HEK293T (cell line): Measurements from ENCODE around the gene RSRC1.
"Not testable (repeated sequence)": the region's sequence is repeated elsewhere in the genome, so short reads cannot be mapped to it uniquely, and the experiment has no call there.

ENCODE experiments used
- CTCF ChIA-PET: fragments of 350-600 bp; formaldehyde crosslinking; extraction: SDS; loops from one replicate; lab custom pipeline; 2021; ENCODE audit warnings: antibody characterized with exemption, inconsistent platforms; lab: Yijun Ruan, JAX
- POLR2A ChIA-PET: fragments of 350-600 bp; formaldehyde crosslinking; extraction: SDS; loops from one replicate; lab custom pipeline; 2020; ENCODE audit warnings: antibody characterized with exemption, inconsistent platforms; lab: Yijun Ruan, JAX
- DNase-seq: peaks from one replicate; pipeline ENCODE4 v3.0.0; 2012; ENCODE audit warnings: mixed read lengths; ENCODE audit errors: extremely low spot score
- ARNT ChIP-seq: fragments of 450-650 bp; IDR thresholded peaks from 2 replicates; pipeline ENCODE4 v1.6.1; 2017; ENCODE audit warnings: mild to moderate bottlenecking
- BHLHE40 ChIP-seq: fragments of 450-650 bp; IDR thresholded peaks from 2 replicates; pipeline ENCODE4 v1.6.1; 2016; ENCODE audit warnings: mild to moderate bottlenecking, moderate library complexity, borderline replicate concordance
- CTBP1 ChIP-seq: fragments of 450-650 bp; IDR thresholded peaks from 2 replicates; pipeline ENCODE4 v1.6.1; 2016; ENCODE audit warnings: borderline replicate concordance
- ELF4 ChIP-seq: fragments of 450-650 bp; IDR thresholded peaks from 2 replicates; pipeline ENCODE4 v1.6.1; 2017; ENCODE audit warnings: antibody characterized with exemption
- FOXA1 ChIP-seq: fragments of 450-650 bp; IDR thresholded peaks from 2 replicates; pipeline ENCODE4 v1.6.1; 2016; ENCODE audit warnings: mild to moderate bottlenecking
- FOXK2 ChIP-seq: fragments of 450-650 bp; IDR thresholded peaks from 2 replicates; pipeline ENCODE4 v1.6.1; 2016; ENCODE audit warnings: mild to moderate bottlenecking
- FOXM1 ChIP-seq: fragments of 450-650 bp; IDR thresholded peaks from 2 replicates; pipeline ENCODE4 v1.6.1; 2017; ENCODE audit warnings: mild to moderate bottlenecking, borderline replicate concordance
- HDGF ChIP-seq: fragments of 450-650 bp; IDR thresholded peaks from 2 replicates; pipeline ENCODE4 v1.6.1; 2017; ENCODE audit warnings: antibody characterized with exemption, borderline replicate concordance
- L3MBTL2 ChIP-seq: fragments of 450-650 bp; conservative IDR thresholded peaks from 2 replicates; pipeline ENCODE4 v1.6.1; 2016; ENCODE audit warnings: mild to moderate bottlenecking
- LEF1 ChIP-seq: fragments of 450-650 bp; IDR thresholded peaks from 2 replicates; pipeline ENCODE4 v1.6.1; 2017; ENCODE audit warnings: mild to moderate bottlenecking, borderline replicate concordance
- NFRKB ChIP-seq: fragments of 450-650 bp; IDR thresholded peaks from 2 replicates; pipeline ENCODE4 v1.6.1; 2016; ENCODE audit warnings: mild to moderate bottlenecking, moderate library complexity
- SP1 ChIP-seq: fragments of 450-650 bp; IDR thresholded peaks from 2 replicates; pipeline ENCODE4 v1.6.1; 2017
- SUZ12 ChIP-seq: fragments of 450-650 bp; IDR thresholded peaks from 2 replicates; pipeline ENCODE4 v1.6.1; 2016; ENCODE audit warnings: mild to moderate bottlenecking
- TARDBP ChIP-seq: fragments of 450-650 bp; IDR thresholded peaks from 2 replicates; pipeline ENCODE4 v1.6.1; 2016
- ZNF384 ChIP-seq: fragments of 450-650 bp; IDR thresholded peaks from 2 replicates; pipeline ENCODE4 v1.6.1; 2016
- TF ChIP-seq, protein P1 (sequence below): fragments of 450-650 bp; IDR thresholded peaks from 2 replicates; pipeline ENCODE4 v1.6.1; 2016

The RSRC1 gene

DNA sequence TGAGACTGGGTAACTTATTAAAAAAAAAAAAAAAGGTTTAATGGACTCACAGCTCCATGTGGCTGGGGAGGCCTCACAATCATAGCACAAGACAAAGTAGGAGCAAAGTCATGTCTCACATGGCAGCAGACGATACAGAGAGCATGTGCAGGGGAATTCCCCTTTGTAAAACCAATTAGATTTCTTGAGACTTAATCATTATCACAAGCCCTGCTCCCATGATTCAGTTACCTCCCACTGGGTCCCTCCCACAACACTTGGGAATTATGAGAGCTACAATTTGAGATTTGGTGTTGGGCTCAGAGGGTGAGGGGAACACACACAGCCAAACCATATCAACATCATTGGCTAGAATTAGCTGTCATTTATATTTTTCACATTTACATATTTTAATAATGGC, 221.0 kb downstream of the RSRC1 start:
- no peak for DNase-seq
- ChIA-PET CTCF (no interaction called here), POLR2A (no interaction called here)

GRCh38 chr3:158333736-158334135, 223.8 kb downstream of the RSRC1 start:
- TF ChIP-seq BHLHE40: no peak
- TF ChIP-seq FOXM1: no peak
- TF ChIP-seq SP1: no peak
- TF ChIP-seq FOXA1: no peak
- TF ChIP-seq CTBP1: no peak
- no peak for TF ChIP-seq LEF1
- TF ChIP-seq, protein P1, sequence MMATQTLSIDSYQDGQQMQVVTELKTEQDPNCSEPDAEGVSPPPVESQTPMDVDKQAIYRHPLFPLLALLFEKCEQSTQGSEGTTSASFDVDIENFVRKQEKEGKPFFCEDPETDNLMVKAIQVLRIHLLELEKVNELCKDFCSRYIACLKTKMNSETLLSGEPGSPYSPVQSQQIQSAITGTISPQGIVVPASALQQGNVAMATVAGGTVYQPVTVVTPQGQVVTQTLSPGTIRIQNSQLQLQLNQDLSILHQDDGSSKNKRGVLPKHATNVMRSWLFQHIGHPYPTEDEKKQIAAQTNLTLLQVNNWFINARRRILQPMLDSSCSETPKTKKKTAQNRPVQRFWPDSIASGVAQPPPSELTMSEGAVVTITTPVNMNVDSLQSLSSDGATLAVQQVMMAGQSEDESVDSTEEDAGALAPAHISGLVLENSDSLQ: no peak
- TF ChIP-seq HDGF: no peak
- no peak for TF ChIP-seq ZNF384
- no peak for TF ChIP-seq SUZ12
- TF ChIP-seq ELF4: no peak
- TF ChIP-seq NFRKB: no peak
- TF ChIP-seq ARNT: no peak
- no peak for TF ChIP-seq FOXK2
- ChIA-PET POLR2A (no interaction called here), CTCF (no interaction called here)
- no peak for DNase-seq

More for the DNA sequence above, 221.0 kb downstream of the RSRC1 start:
- no peak for TF ChIP-seq ARNT
- no peak for TF ChIP-seq FOXA1
- no peak for TF ChIP-seq SP1
- no peak for TF ChIP-seq FOXM1
- TF ChIP-seq NFRKB: no peak
- TF ChIP-seq L3MBTL2: no peak
- TF ChIP-seq HDGF: no peak
- no peak for TF ChIP-seq ELF4
- no peak for TF ChIP-seq SUZ12
- TF ChIP-seq FOXK2: no peak

DNA sequence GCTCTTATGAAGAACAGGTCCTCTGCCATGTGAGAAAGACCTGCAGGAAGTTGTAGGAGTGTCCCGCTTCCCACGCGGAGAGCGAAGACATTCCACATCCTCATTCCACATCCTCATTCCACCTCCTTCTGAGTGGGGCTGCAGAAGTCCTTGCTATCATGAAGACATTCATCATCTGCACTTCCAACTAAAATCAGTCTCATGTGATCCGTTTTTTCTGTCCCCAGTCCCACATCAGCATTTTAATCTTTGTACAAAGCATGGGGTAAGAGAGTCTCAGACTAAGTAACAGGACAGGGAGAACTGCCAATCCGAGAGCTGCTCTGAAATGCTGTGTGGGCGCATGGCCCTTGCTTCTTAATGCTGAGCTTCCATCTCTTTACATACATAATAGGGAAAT, 227.2 kb downstream of the RSRC1 start:
- POLR2A ChIA-PET: no interaction called here
- CTCF ChIA-PET: no interaction called here
- no peak for DNase-seq
- TF ChIP-seq SUZ12 (no peak), LEF1 (no peak), HDGF (no peak), FOXM1 (no peak), FOXK2 (no peak)

- ChIA-PET CTCF (no interaction called here), POLR2A (no interaction called here)
- TF ChIP-seq, protein P1: no peak
- TF ChIP-seq L3MBTL2: no peak
- TF ChIP-seq SUZ12: no peak
- TF ChIP-seq HDGF: no peak
- no peak for TF ChIP-seq NFRKB
- TF ChIP-seq CTBP1: no peak
- no peak for TF ChIP-seq ARNT
- TF ChIP-seq ZNF384: no peak
- no peak for TF ChIP-seq ELF4
- TF ChIP-seq TARDBP: no peak
- TF ChIP-seq FOXA1: no peak
- TF ChIP-seq FOXK2: no peak
- DNase-seq: no peak
Measured at GRCh38 chr3:158339638-158340037, 229.7 kb downstream of the RSRC1 start.

DNA sequence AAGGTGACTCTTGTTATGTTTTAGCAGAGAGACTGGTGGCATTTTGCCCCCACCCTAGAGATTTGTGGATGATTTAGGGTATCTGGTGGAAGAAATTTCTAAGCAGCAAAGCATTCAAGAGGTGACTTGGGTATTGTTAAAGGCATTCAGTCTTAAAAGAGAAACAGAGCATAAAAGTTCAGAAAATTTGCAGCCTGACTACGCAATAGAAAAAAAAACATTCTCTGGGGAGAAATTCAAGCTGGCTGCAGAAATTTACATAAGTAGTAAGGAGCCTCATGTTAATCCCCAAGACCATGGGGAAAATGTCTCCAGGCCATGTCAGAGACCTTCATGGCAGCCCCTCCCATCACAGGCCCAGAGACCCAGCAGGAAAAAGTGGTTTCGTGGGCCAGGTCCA, 231.1 kb downstream of the RSRC1 start:
- POLR2A ChIA-PET, CTCF ChIA-PET, DNase-seq: not testable (repeated sequence)

GRCh38 chr3:158347966-158348365, 238.1 kb downstream of the RSRC1 start:
- CTCF ChIA-PET: no interaction called here
- no peak for DNase-seq
- POLR2A ChIA-PET: no interaction called here
- TF ChIP-seq TARDBP: no peak

- ChIA-PET POLR2A (no interaction called here), CTCF (no interaction called here)
- no peak for TF ChIP-seq TARDBP
- TF ChIP-seq L3MBTL2: no peak
- TF ChIP-seq ELF4: no peak
- no peak for TF ChIP-seq NFRKB
- no peak for TF ChIP-seq HDGF
- TF ChIP-seq LEF1: no peak
- TF ChIP-seq CTBP1: no peak
- no peak for TF ChIP-seq BHLHE40
- TF ChIP-seq SUZ12: no peak
- no peak for TF ChIP-seq SP1
- TF ChIP-seq ARNT: no peak
- no peak for TF ChIP-seq ZNF384
- no peak for TF ChIP-seq FOXK2
- no peak for TF ChIP-seq FOXA1
- no peak for TF ChIP-seq FOXM1
- TF ChIP-seq, protein P1: no peak
- DNase-seq: no peak
Measured at GRCh38 chr3:158350971-158351370, 241.1 kb downstream of the RSRC1 start.
